RWPE2 (cell line): ENCODE results near the gene SSBP3.

Experiments
- ATAC-seq: fragments of 200-7000 bp; cut with Tn5 transposase; 3 replicates; pipeline ENCODE4 v1.9.1; 2021; ENCODE audit warnings: low read depth
- DNase-seq: peaks from one replicate; pipeline ENCODE4 v3.0.0-alpha.2; 2020; ENCODE audit warnings: low spot score
- H3K27ac ChIP-seq: fragments of 450-650 bp; 2 replicates; pipeline ENCODE4 v1.5.1; 2017; ENCODE audit warnings: mild to moderate bottlenecking; ENCODE audit not compliant: poor library complexity, severe bottlenecking
- H3K27me3 ChIP-seq: fragments of 250-450 bp; sonication (Bioruptor Pico); 2 replicates; pipeline ENCODE4 v1.5.1; 2021; ENCODE audit warnings: mild to moderate bottlenecking, moderate library complexity; ENCODE audit not compliant: insufficient read depth, poor library complexity, severe bottlenecking
- H3K36me3 ChIP-seq: fragments of 250-450 bp; sonication (Bioruptor Pico); 2 replicates; pipeline ENCODE4 v1.5.1; 2020; ENCODE audit warnings: low read depth, mild to moderate bottlenecking, moderate library complexity
- H3K4me1 ChIP-seq: fragments of 250-450 bp; sonication (Bioruptor Pico); 2 replicates; pipeline ENCODE4 v1.5.1; 2021; ENCODE audit warnings: mild to moderate bottlenecking, moderate library complexity; ENCODE audit not compliant: insufficient read depth, poor library complexity, severe bottlenecking
- H3K4me3 ChIP-seq: fragments of 250-450 bp; sonication (Bioruptor Pico); 2 replicates; pipeline ENCODE4 v1.5.1; 2021; ENCODE audit warnings: mild to moderate bottlenecking, moderate library complexity; ENCODE audit not compliant: severe bottlenecking
- H3K9me3 ChIP-seq: fragments of 250-450 bp; sonication (Bioruptor Pico); 2 replicates; pipeline ENCODE4 v1.5.1; 2021; ENCODE audit warnings: mild to moderate bottlenecking, moderate library complexity; ENCODE audit not compliant: severe bottlenecking
- CTCF ChIP-seq: fragments of 450-650 bp; IDR thresholded peaks from one replicate; pipeline ENCODE4 v1.5.1; 2017; ENCODE audit warnings: mild to moderate bottlenecking, moderate library complexity; ENCODE audit not compliant: poor library complexity, severe bottlenecking

SSBP3 gene

GRCh38 chr1:54227891-54228310 lies 178.3 kb downstream of the SSBP3 start:
- Histone ChIP-seq H3K27ac (no peak overlapping the region), H3K27me3 (no peaks in the 10 kb centered on the region), H3K36me3 (no peaks in the 10 kb centered on the region), H3K9me3 (no peaks in the 10 kb centered on the region), H3K4me3 (no peak overlapping the region), H3K4me1 (no peaks in the 10 kb centered on the region)
- TF ChIP-seq CTCF: no peak
- ATAC-seq: no peak
- no peak for DNase-seq

- TF ChIP-seq CTCF: no peak
- Histone ChIP-seq H3K9me3 (no peaks in the 10 kb centered on the region), H3K4me1 (no peaks in the 10 kb centered on the region), H3K27me3 (no peaks in the 10 kb centered on the region), H3K36me3 (no peaks in the 10 kb centered on the region), H3K27ac (no peak overlapping the region), H3K4me3 (no peak overlapping the region)
- ATAC-seq (peak; percentile 73), DNase-seq (no peak)
Measured at GRCh38 chr1:54227091-54227602, 179.0 kb downstream of the SSBP3 start.

GRCh38 chr1:54225986-54226559 lies 180.1 kb downstream of the SSBP3 start:
- Histone ChIP-seq H3K27me3 (no peaks in the 10 kb centered on the region), H3K4me1 (no peaks in the 10 kb centered on the region), H3K36me3 (no peaks in the 10 kb centered on the region), H3K4me3 (no peak overlapping the region), H3K27ac (no peak overlapping the region), H3K9me3 (no peaks in the 10 kb centered on the region)
- ATAC-seq: no peak
- no peak for TF ChIP-seq CTCF
- DNase-seq: no peak

- Histone ChIP-seq H3K27ac (no peak overlapping the region), H3K4me3 (no peak overlapping the region), H3K4me1 (no peaks in the 10 kb centered on the region), H3K9me3 (no peaks in the 10 kb centered on the region), H3K36me3 (no peaks in the 10 kb centered on the region), H3K27me3 (no peaks in the 10 kb centered on the region)
- TF ChIP-seq CTCF: no peak
- ATAC-seq (no peak), DNase-seq (no peak)
Measured at GRCh38 chr1:54225378-54225777, 180.8 kb downstream of the SSBP3 start.

- H3K27ac ChIP-seq: no peak overlapping the region
- ATAC-seq: no peak
- no peaks in the 10 kb centered on the region; the same call in 1 of the 2 replicates for H3K36me3 ChIP-seq
- no peak overlapping the region for H3K4me3 ChIP-seq
- no peaks in the 10 kb centered on the region for H3K9me3 ChIP-seq
- no peak for DNase-seq
- TF ChIP-seq CTCF: no peak
- H3K27me3 ChIP-seq: no peaks in the 10 kb centered on the region
- no peaks in the 10 kb centered on the region for H3K4me1 ChIP-seq
Measured at GRCh38 chr1:54224233-54224632, 182.0 kb downstream of the SSBP3 start.
